ENCODE measurements around the gene MRGPRE. TPM values are rescaled to one million over a fixed set of nuclear protein-coding genes. Genes with fewer than 3 reads are reported as not detected.

Gene MRGPRE
- total and polyA plus RNA-seq, 4 experiments from 2014 or later = not detected

Other genes with a start within 250 kb of the MRGPRE start
- 100 to 1,000 TPM; 299 to 303 TPM for gene NAP1L4, start 240.1 kb downstream of the MRGPRE start, total RNA-seq
- 100 to 1,000 TPM; 153 to 160 TPM for gene NAP1L4, start 240.1 kb downstream of the MRGPRE start, polyA plus RNA-seq
- 10 to 100 TPM; 71.0 to 80.3 TPM for gene CARS1, start 175.0 kb downstream of the MRGPRE start, total RNA-seq
- 10 to 100 TPM; 37.1 to 43.1 TPM for gene CARS1, start 175.0 kb downstream of the MRGPRE start, polyA plus RNA-seq
- 1 to 10 TPM; 4.5 to 5.2 TPM for gene OSBPL5, start 67.1 kb downstream of the MRGPRE start, total RNA-seq
- 1 to 10 TPM in 1 of 2 donors, under 1 TPM in 1; 0.75 to 1.2 TPM for gene OSBPL5, start 67.1 kb downstream of the MRGPRE start, polyA plus RNA-seq
- gene MRGPRG, start 13.6 kb downstream of the MRGPRE start, total RNA-seq = not detected
- gene MRGPRG, start 13.6 kb downstream of the MRGPRE start, polyA plus RNA-seq = not detected
- 10 to 100 TPM; 35.8 to 37.1 TPM for gene ZNF195, start 146.7 kb upstream of the MRGPRE start, total RNA-seq
- gene ZNF195, start 146.7 kb upstream of the MRGPRE start, polyA plus RNA-seq = 10 to 100 TPM; 22.4 to 26.8 TPM